ENCODE results near the gene ISM2.

- TF ChIP-seq EZH2phosphoT487 (IDR thresholded peaks at IDR 0.05; ENCODE audit: insufficient read depth, low read depth): no peak
- TF ChIP-seq EZH2 (IDR thresholded peaks at IDR 0.05; ENCODE audit: insufficient read depth, poor library complexity, severe bottlenecking): no peak
These were observed 4.5 kb upstream of the ISM2 start for GRCh38 chr14:77503138-77503537.
